ENCODE results near the gene FEN1.

FEN1 gene

DNA sequence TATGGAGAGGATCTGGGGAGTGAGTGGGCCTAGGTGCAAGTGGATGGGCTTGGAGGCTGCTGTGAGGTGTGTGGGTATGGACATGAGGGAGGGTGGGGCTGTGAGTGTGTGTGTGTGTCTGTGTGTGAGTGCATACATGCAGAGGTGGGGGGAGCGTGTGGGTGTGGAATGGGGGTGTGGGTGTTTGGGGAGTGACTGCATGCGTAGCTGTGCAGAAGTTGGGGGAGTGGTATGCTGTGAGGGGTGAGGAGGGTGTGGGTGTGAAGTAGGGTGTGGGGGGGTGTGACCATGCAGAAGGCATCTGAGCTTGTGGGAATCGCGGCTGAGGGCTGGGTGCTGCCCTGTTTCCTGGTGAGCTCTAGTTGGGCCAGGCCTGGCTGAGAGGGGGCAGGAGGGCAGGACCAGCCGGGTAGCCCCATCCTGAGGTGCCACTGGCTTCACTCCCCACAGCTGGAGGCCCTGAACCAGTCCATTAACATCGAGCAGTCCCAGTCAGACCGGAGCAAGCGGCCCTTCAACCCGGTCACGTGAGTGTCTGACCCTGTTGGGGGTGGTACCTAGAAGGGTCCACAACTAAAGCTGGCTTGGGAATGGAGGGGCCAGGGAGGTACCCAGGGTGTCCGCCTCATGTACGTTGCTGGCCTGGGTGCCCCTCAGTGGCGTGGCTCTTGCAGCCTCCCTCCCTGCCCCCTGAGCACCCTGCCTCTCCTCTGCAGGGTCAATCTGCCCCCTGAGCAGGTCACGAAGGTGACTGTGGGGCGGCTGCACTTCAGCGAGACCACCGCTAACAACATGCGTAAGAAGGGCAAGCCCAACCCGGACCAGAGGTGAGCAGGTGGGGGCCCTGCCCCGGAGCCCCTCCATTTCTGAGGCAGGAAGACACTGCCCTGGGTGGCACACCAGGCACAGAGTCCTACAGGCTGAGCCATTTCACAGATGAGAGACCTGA is 16.8 kb upstream of the FEN1 start:
- no peak for DNase-seq

DNA sequence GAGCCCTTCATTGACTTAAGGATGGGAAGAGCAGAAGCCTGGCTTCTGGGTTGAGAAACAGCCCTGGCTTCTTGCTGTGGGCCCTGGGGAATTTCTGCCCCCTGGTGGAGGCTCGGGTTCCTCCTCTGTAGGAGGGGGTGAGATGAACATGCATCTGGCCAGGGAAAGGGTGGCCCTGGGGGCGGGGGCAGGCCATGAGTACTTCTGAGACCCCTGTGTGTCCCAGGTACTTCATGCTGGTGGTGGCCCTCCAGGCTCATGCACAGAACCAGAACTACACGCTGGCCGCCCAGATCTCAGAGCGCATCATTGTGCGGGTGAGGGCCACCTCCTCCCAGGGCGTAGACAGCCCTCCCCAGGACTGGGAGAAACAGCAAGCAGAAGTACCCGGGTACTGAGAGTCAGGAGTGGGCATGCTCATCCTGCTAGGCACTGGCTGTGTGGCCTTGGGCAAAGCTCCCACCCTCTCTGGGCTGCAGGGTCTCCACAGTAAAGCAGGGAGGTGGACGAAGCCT is 16.1 kb upstream of the FEN1 start:
- DNase-seq = peak; percentile 87

- peak; percentile 75 for DNase-seq
Measured at GRCh38 chr11:61777234-61778090, 15.2 kb upstream of the FEN1 start.

- DNase-seq = no peak
Measured at GRCh38 chr11:61778357-61778886, 14.3 kb upstream of the FEN1 start.

- no peak for DNase-seq
Measured at GRCh38 chr11:61778920-61779650, 13.6 kb upstream of the FEN1 start.

DNA sequence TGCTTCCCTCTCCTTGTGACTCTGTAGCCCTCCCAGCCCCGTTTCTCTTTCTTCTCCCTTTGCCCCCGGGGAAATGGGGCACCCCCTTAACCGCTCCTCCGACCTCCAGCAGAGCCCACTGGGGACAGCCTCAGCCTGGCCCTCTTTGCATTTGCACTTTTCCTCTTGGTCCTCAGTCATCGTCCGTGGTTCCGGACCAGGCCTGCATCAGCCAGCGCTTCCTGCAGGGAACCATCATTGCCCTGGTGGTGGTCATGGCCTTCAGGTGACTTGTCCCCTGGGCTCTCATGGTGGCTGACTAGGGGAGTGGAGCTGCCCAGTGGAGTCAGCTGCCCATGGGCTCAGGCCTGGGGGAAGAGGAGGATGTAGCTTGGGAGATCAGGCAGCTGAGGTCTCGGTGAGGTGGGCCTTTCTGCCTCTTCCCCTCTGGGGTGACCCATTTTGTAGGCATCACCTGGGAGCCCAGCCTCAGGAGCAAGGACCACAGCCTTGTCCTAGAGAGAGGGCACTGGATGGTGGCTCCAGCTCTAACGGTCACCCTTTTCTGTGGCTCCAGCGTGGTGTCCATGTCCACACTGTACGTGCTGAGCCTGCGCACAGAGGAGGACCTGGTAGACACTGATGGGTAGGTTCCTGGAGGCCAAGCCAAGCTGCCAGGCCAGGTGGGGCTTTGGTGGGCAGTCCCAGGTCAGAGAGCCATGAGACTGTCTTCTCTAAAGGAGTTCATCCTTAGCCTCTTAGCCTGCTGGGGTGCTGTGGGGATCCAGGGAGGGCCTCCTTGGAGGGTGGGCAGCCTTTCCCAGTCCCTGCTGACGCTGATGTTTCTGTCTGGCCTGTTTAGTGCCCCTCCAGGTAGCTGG is 12.8 kb upstream of the FEN1 start:
- DNase-seq = no peak

DNA sequence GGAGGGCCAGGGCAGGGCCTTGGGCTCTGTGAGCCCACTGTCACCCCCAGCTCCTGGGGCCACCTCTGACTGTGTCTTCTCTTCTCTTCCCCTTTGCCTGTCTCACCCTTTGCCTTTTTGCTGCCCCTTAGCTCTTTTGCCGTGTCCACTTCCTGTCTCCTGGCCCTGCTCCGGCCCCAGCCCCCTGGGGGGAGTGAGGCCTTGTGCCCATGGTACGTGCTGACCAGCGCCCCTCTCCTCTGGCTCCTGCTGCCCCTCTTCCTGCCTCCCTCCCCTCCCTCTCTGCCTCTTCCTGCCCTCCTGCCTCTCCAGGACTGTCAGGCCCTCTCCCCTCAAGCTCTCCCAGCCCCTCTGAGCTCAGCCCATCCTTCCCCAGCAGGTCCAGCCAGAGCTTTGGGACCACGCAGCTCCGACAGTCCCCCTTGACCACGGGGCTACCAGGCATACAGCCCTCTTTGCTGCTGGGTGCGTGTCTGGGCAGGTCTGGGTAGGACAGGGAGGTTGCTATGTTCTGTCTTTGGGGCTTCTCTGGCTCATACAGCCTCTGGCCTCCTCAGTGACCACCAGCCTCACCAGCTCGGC is 12.0 kb upstream of the FEN1 start:
- no peak for DNase-seq

DNA sequence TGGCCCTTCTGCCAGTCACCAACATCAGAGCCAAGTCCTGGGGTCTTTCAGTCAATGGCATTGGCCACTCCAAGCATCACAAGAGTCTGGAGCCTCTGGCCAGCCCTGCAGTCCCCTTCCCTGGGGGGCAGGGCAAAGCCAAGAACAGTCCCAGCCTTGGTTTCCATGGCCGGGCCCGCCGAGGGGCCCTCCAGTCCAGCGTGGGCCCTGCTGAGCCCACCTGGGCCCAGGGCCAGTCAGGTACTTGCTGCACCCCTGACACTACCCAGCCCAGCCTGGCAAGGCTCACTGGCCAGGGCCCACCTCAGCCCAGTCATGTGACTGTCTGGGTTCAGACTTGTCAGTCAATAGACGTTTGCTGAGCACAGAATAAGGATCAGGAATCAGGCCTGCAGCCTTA is 11.1 kb upstream of the FEN1 start:
- no peak for DNase-seq

GRCh38 chr11:61782299-61782698 is 10.4 kb upstream of the FEN1 start:
- DNase-seq = no peak

DNA sequence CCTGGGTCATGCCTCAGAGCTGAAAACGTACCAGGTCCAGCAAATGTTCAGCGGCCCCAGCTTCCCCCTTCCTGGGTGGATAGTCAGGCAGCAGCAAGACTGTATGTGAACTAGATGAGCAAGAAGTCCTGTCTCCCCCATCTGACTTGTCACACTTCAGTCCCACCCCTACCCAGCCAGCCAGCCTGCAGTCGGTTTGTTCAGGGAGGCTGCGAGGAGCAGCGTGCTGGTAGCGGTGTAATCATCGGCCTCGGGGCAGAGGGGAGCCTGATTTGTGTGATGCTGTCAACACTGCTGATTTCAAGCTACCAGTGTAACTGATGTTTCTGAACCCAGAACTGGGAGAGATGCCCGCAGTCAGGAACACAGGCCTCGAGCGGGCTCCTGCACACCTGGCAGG is 9.9 kb upstream of the FEN1 start:
- DNase-seq = no peak

DNA sequence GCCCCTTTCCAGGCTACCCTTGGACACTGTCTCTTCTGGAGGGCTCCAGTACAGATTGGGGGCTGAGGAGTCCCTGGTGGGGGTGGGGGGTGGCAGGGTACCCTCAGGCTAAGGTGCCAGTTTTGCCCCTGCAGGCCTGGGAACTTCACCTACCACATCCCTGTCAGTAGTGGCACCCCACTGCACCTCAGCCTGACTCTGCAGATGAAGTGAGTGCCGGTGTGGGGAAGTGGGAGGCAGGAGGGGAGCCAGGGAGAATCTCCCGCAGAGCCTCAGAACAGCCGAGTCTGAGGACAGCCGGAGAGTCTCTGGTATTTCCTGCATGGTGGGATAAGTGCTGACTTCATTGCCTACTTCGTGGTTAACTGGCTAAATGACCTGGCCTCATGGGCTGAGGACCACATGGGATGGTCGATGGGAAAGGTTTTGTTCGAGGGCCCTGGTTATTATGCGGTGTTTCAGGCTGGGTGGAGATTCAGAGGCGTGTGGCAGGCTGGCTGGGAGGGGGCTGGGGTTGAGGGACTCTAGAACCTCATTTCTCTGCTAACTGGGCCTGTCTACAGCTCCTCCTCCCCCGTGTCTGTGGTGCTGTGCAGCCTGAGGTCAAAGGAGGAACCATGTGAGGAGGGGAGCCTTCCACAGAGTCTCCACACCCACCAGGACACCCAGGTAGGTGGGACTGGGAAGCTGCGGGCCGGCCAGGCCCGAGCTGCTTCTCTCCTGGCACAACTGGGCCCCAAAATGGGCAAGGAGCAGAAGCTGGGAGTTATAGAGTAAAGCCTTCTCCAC is 8.8 kb upstream of the FEN1 start:
- DNase-seq = no peak

DNA sequence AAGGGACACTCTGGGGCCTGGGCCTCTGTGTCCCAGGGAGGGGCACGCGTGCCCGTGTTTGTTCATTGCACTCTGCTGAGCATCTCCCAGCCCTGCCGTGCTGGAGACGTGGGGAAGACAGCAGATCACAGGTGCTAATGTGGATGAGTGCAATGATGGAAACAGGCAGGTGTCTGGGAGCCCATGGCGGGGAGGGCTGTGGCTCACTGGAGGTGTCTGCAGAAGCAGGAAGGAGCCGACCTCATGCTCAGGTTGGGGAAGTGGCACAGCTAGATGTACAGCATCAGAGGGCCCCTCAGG is 8.3 kb upstream of the FEN1 start:
- no peak for DNase-seq

DNA sequence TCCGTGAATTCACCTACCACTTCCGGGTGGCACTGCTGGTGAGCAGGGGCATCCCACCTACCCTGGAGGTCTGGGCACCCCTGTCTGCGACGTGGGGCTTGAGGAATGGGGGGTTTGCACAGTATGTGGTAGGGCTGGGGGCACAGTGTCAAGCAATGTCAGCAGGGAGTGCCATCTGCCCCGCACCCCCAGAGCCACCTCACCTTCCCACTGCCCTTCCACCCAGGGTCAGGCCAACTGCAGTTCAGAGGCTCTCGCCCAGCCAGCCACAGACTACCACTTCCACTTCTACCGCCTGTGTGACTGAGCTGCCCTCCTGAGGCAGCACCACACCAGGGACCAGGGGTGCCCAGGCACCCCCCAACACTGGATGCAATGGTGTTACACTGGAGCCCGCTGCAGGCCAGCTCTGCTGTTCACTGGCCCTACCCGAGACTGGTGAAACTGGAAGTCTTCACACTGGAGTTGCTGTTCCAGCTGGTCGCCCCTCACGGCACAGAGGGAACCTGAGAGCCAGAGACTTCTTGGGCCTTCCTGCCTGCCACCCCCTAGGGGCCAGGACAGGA is 6.8 kb upstream of the FEN1 start:
- DNase-seq = no peak

DNA sequence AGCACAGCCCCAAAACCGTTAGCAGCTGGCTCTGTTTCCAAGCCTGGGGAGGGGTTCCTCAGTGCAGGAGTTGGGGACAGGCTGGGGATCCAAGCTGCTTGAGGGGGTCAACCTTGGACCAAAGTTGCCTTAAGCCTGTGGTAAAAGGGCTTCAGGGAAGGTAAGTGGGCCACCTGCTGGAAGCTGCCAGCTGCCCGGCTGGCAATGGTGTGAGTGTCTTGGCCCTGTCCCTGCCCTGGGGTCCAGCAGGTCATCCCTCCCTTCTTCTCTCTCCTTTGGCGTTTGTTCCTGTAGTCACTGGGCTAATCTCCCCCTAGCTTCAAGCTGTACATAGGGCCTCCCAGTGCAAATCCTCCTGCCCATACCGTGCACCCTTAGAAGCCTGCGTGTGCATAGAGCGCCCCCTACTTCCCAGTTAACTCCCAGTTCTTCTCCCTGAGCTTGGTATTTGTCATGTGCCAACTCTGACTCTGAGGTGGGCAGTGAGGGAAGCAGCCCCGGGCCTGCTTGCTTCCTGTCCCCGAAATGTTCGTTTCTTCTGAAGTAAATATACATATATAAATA is 4.7 kb upstream of the FEN1 start:
- no peak for DNase-seq

DNA sequence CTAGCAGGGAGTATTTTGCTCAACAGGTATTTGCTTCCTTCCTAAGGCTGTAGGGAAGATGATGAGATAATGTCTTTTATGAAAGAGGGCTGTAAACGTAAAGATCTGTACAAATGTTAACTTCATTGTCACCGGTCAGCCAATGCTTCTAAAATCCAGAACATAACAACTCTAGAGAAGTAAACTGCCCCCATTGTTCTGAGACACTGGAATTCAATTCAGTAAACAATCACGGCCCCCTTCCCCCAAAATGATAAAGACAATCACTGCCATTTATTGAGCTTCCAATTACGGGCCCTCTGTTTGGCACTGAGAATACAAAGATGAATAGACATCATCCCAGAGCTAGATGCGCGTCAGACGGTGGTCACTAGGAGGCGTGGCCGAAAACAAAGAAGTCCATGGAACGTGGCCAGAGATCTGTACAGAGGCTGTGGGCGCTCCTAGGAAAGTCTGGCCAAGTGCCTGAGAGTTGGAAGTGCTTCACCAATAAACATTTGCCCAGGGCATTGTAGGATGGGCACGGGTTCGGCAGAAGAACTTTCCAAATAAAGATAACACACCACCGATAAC is 888 bp upstream of the FEN1 start:
- DNase-seq = peak; percentile 66

DNA sequence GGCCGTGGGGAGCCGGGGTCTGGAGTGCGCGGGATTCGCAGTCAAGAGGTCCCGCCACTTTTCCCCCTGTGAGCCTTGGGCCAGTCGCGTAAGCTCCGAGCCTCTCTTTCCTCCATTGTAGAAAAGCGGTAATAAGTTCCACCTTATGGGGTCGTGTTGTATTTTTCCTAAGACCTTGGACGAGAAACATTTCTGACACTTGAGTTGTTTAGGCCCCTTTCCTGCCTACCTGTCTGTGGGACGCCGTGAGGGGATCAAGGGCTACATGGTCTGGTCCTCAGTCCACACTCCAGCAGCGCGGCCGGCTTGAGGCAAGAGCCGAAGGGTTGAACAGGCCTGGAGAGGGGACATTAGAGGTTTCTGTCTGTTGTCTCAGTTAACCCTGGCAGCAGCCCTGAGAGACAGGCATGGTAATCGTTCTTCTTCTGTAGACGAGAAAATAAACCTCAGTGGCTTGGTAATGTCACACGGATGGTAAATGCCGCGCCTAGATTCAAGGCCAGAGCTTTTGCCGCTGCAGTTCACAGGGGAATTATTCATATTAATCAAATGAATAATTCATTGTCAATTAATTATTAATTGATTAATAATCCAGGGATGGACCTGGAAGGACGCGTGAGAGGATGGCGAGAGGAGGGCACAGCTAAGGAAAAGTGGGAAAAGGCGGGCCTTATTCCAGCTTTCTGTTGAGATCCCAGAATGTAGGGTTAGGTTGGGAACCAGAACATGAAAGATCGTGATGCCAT is 545 bp downstream of the FEN1 start:
- peak; percentile 63 for DNase-seq

- DNase-seq = no peak
Measured at GRCh38 chr11:61793829-61794204, 1.1 kb downstream of the FEN1 start.

DNA sequence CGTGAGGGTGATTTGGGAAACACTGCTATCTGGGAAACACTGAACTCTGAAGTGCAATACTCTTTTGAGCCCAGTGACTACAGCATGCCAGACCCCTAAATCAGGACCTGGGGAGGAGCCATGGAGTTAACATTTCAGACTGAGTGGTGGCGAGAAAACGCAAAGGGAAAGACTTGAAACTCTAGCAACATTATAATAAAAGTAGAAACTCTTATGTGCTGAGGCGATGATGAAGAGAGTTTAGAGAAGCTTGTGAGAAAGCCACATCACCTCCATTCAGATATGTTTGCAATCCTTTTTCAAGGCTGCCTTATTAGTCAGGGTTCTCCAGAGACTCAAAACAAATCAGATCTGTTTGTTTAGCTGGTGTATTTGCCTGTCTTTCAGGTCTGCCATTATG is 1.9 kb downstream of the FEN1 start:
- DNase-seq = no peak

- no peak for DNase-seq
Measured at GRCh38 chr11:61795459-61795858, 2.7 kb downstream of the FEN1 start.
